PC-3 (cell line): Measurements from ENCODE around the gene OR10T2.

Experiments
- CTCF ChIP-seq: fragments of 300-600 bp; sonication (generic); conservative IDR thresholded peaks from 2 replicates; pipeline ENCODE4 v1.5.1; 2017; ENCODE audit warnings: antibody characterized with exemption, low read depth, mild to moderate bottlenecking, low read length
- EZH2 ChIP-seq: fragments of 300-600 bp; sonication (generic); IDR thresholded peaks from one replicate; pipeline ENCODE4 v1.6.1; 2017; ENCODE audit warnings: antibody characterized with exemption, mild to moderate bottlenecking, low read length; ENCODE audit not compliant: unreplicated experiment
- EZH2phosphoT487 ChIP-seq: fragments of 300-600 bp; sonication (generic); IDR thresholded peaks from 2 replicates; pipeline ENCODE4 v1.6.1; 2018; ENCODE audit warnings: mild to moderate bottlenecking, antibody characterized with exemption, low read length, borderline replicate concordance

- TF ChIP-seq CTCF (no peak), EZH2 (no peak), EZH2phosphoT487 (no peak)
Measured at GRCh38 chr1:158357441-158357840, 41.8 kb downstream of the OR10T2 start.
